ENCODE measurements around the gene G0S2. TPM values are rescaled to one million over a fixed set of nuclear protein-coding genes. Genes with fewer than 3 reads are reported as not detected.

Gene G0S2
- total RNA-seq, 4 donors from 2014 or later, result 1.8 to 84.2 (median 26.9) TPM

DNA sequence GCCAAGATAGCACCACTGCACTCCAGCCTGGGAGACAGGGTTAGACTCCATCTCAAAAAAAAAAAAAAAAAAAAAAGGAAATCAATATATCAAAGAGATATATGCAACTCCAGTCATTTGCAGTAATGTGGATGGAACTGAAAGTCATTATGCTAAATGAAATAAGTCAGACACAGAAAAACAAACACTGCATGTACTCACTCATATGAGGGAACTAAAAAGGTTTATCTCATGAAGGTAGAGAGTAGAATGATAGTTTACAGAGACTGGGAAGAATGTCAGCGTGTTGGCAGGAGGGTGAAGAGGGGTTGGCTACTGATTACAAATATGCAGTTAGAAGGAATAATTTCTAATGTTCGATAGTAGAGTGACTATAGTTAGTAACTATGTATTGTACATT, 42.6 kb downstream of the G0S2 start:
- no peaks in the 10 kb centered on the region for H3K9me3 ChIP-seq
- in situ Hi-C loops (cut with MboI; ENCODE audit: low pct_ligation_motif_present in 1 of 4, low pct_unique_long_range_greater_than_20kb in 1 of 4, low sequenced_read_pairs in 3 of 4) (no loop called here), intact Hi-C loops (cut with DNase I; ENCODE audit: low total_unique reads) (no loop called here)
- no peaks in the 10 kb centered on the region for H3K36me3 ChIP-seq
- H3K4me3 ChIP-seq, result no peak overlapping the region
- no peak overlapping the region for H3K27ac ChIP-seq
- H3K4me1 ChIP-seq, result no peaks in the 10 kb centered on the region
- TF ChIP-seq, protein P1, sequence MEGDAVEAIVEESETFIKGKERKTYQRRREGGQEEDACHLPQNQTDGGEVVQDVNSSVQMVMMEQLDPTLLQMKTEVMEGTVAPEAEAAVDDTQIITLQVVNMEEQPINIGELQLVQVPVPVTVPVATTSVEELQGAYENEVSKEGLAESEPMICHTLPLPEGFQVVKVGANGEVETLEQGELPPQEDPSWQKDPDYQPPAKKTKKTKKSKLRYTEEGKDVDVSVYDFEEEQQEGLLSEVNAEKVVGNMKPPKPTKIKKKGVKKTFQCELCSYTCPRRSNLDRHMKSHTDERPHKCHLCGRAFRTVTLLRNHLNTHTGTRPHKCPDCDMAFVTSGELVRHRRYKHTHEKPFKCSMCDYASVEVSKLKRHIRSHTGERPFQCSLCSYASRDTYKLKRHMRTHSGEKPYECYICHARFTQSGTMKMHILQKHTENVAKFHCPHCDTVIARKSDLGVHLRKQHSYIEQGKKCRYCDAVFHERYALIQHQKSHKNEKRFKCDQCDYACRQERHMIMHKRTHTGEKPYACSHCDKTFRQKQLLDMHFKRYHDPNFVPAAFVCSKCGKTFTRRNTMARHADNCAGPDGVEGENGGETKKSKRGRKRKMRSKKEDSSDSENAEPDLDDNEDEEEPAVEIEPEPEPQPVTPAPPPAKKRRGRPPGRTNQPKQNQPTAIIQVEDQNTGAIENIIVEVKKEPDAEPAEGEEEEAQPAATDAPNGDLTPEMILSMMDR (IDR thresholded peaks at IDR 0.05), result no peak
- TF ChIP-seq EP300 (IDR thresholded peaks at IDR 0.05; ENCODE audit: low read depth), result no peak
- 73% methylated on average over 2 of the region's 2 CpGs for WGBS, 2 donors (ENCODE audit: low coverage in 1 of 2)
- no peaks in the 10 kb centered on the region for H3K27me3 ChIP-seq
- no peak for DNase-seq

DNA sequence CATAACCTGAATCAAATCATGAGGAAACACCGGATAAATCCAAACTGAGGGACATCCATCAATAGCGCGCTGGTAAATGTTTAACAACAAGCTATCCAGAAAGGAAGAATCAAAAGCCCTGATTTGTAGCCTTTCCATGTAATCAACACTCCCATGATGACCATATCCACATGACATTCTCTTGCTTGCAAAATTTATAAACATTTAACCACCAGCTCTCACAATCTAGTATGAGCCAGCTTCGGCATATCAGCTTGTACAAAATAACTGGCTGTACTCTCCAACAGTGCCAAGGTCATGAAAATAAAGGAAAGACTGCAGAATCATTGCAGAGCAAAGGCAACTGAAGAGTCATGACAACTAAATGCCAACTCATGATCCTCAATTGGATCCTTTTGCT, 45.1 kb downstream of the G0S2 start:
- 70% methylated on average over 4 of the region's 4 CpGs; no CpG with 5 or more reads in 1 of the 2 donors for WGBS, 2 donors (ENCODE audit: low coverage in 1 of 2)
- no peaks in the 10 kb centered on the region for H3K4me1 ChIP-seq
- intact Hi-C loops (cut with DNase I; ENCODE audit: low total_unique reads), result no loop called here
- in situ Hi-C loops (cut with MboI; ENCODE audit: low pct_ligation_motif_present in 1 of 4, low pct_unique_long_range_greater_than_20kb in 1 of 4, low sequenced_read_pairs in 3 of 4), result no loop called here
- H3K27ac ChIP-seq, result no peak overlapping the region
- H3K27me3 ChIP-seq, result no peaks in the 10 kb centered on the region
- H3K9me3 ChIP-seq, result no peaks in the 10 kb centered on the region
- TF ChIP-seq POLR2AphosphoS5 (IDR thresholded peaks at IDR 0.05) (no peak), EP300 (IDR thresholded peaks at IDR 0.05; ENCODE audit: low read depth) (no peak), POLR2A (IDR thresholded peaks at IDR 0.05) (no peak)
- TF ChIP-seq, protein P1 (IDR thresholded peaks at IDR 0.05), result no peak
- no peak overlapping the region for H3K4me3 ChIP-seq
- no peaks in the 10 kb centered on the region for H3K36me3 ChIP-seq
- no peak for DNase-seq

DNA sequence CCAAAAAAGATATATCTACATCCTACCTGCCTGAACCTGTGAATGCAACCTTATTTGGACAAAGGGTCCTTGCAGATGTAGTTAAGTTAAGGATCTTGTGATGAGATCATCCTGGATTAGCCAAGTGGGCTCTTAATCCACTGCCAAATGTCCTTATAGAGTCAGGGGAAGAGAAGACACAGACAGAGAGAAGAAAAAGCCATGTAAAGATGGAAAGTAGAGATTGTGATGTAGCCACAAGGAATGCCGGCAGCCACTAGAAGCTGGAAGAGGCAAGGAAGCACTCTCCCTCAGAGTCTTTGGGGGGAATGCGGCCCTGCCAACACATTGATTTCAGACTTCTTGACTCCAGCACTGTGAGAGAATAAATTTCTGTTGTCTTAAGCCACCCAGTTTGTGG, 45.6 kb downstream of the G0S2 start:
- TF ChIP-seq, protein P1 (IDR thresholded peaks at IDR 0.05), result no peak
- TF ChIP-seq EP300 (IDR thresholded peaks at IDR 0.05; ENCODE audit: low read depth) (no peak), POLR2A (IDR thresholded peaks at IDR 0.05) (no peak), POLR2AphosphoS5 (IDR thresholded peaks at IDR 0.05) (no peak)
- no peak for DNase-seq
- H3K9me3 ChIP-seq, result no peaks in the 10 kb centered on the region
- intact Hi-C loops (cut with DNase I; ENCODE audit: low total_unique reads), result no loop called here
- no peaks in the 10 kb centered on the region for H3K4me1 ChIP-seq
- WGBS, 2 donors (ENCODE audit: low coverage in 1 of 2), result 58 to 92% methylated on average over 2 of the region's 2 CpGs
- H3K36me3 ChIP-seq, result no peaks in the 10 kb centered on the region
- H3K4me3 ChIP-seq, result no peak overlapping the region
- no peak overlapping the region for H3K27ac ChIP-seq
- in situ Hi-C loops (cut with MboI; ENCODE audit: low pct_ligation_motif_present in 1 of 4, low pct_unique_long_range_greater_than_20kb in 1 of 4, low sequenced_read_pairs in 3 of 4), result no loop called here
- no peaks in the 10 kb centered on the region for H3K27me3 ChIP-seq

DNA sequence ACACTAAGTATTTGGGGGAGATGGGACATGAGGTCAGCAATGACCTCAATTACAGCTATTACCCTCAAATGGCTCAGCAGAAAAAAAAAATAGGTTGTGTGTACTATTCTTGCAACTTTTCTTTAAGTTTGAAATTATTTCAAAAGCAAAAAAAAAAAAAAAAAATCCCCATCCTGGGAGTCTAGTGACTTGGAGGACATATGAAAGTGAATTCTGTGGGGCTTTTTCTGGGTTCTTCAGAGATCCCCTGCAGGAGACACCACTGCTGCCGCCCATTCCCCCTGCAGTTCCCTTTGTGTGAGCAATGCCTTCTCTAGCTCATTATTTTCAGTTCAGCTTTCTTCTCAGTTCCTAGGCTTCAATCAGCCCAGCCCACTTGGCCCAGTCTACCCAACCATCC, 46.1 kb downstream of the G0S2 start:
- no peaks in the 10 kb centered on the region for H3K27me3 ChIP-seq
- H3K4me1 ChIP-seq, result no peaks in the 10 kb centered on the region
- 84 to 100% methylated on average over 1 of the region's 1 CpG for WGBS, 2 donors (ENCODE audit: low coverage in 1 of 2)
- H3K27ac ChIP-seq, result no peak overlapping the region
- no peak overlapping the region for H3K4me3 ChIP-seq
- intact Hi-C loops (cut with DNase I; ENCODE audit: low total_unique reads), result no loop called here
- H3K9me3 ChIP-seq, result no peaks in the 10 kb centered on the region
- in situ Hi-C loops (cut with MboI; ENCODE audit: low pct_ligation_motif_present in 1 of 4, low pct_unique_long_range_greater_than_20kb in 1 of 4, low sequenced_read_pairs in 3 of 4), result no loop called here
- TF ChIP-seq EP300 (IDR thresholded peaks at IDR 0.05; ENCODE audit: low read depth) (no peak), POLR2AphosphoS5 (IDR thresholded peaks at IDR 0.05) (no peak), POLR2A (IDR thresholded peaks at IDR 0.05) (no peak)
- TF ChIP-seq, protein P1 (IDR thresholded peaks at IDR 0.05), result no peak
- DNase-seq, result no peak
- H3K36me3 ChIP-seq, result no peaks in the 10 kb centered on the region

Measured in transverse colon (tissue), 4 donors.